Kidney (tissue), 14 donors: Measurements from ENCODE around the gene OR10G7. TPM values are rescaled to one million over a fixed set of nuclear protein-coding genes. Genes with fewer than 3 reads are reported as not detected.
"Not testable (repeated sequence)": the region's sequence is repeated elsewhere in the genome, so short reads cannot be mapped to it uniquely, and the experiment has no call there.

Source experiments
- DNase-seq, 5 donors: peaks; one replicate each; pipeline ENCODE4 v3.0.0-alpha.2; 2013 to 2020
- FAIRE-seq: peaks from 2 replicates; lab custom pipeline; 2012; peaks lifted over from hg19 to GRCh38; lab: Jason Lieb, UNC
- H3K27ac ChIP-seq, 2 donors: one replicate each; pipeline ENCODE4 v1.7.0; 2013; ENCODE audit warnings: low read depth in 2 of 2, low read length in 2 of 2, inconsistent platforms in 1 of 2
- H3K27me3 ChIP-seq: one replicate; pipeline ENCODE4 v1.7.1; 2013; ENCODE audit warnings: low read length, inconsistent platforms; ENCODE audit not compliant: control insufficient read depth, insufficient read depth
- H3K36me3 ChIP-seq, 3 donors: one replicate each; pipeline versions ENCODE4 v1.7.0 to v1.7.1; 2013; ENCODE audit warnings: low read length in 3 of 3, control low read depth in 1 of 3, inconsistent platforms in 1 of 3; ENCODE audit not compliant: insufficient read depth in 3 of 3, control insufficient read depth in 2 of 3
- H3K4me1 ChIP-seq, 3 donors: one replicate each; pipeline versions ENCODE4 v1.7.0 to v1.7.1; 2013; ENCODE audit warnings: low read length in 3 of 3, inconsistent platforms in 1 of 3, low read depth in 1 of 3; ENCODE audit not compliant: control insufficient read depth in 2 of 3, insufficient read depth in 2 of 3
- H3K4me3 ChIP-seq, 3 donors: one replicate each; pipeline versions ENCODE4 v1.7.0 to v1.8.1; 2013; ENCODE audit warnings: low read length in 3 of 3, control low read depth in 1 of 3, inconsistent platforms in 1 of 3
- H3K9ac ChIP-seq, 3 donors: one replicate each; pipeline versions ENCODE4 v1.7.0 to v1.7.1; 2013; ENCODE audit warnings: low read length in 3 of 3, control low read depth in 1 of 3, inconsistent platforms in 1 of 3
- H3K9me3 ChIP-seq, 3 donors: one replicate each; pipeline versions ENCODE4 v1.7.0 to v1.7.1; 2013; ENCODE audit warnings: low read length in 3 of 3, control low read depth in 1 of 3, inconsistent platforms in 1 of 3; ENCODE audit not compliant: control insufficient read depth in 2 of 3, insufficient read depth in 1 of 3
- intact Hi-C: fragments of 100-400 bp; cut with DNase I; formaldehyde crosslinking; loops from one replicate; pipeline ENCODE4 v1.11.1; 2022
- polyA plus RNA-seq: library from polyadenylated mRNA; stranded (reverse); fragments of 350-450 nt; fragmentation: Illumina TruSeq; extraction: RNeasy Lipid Tissue Mini Kit (QIAGEN cat#74804); gene quantifications from one replicate; pipeline ENCODE4 v1.2.3, GENCODE V29; 2014; ENCODE audit warnings: low read depth, low replicate concordance; ENCODE audit not compliant: insufficient read depth
- total RNA-seq: library from RNA; stranded (reverse); fragmentation: NEBNext Ultra II Directional; extraction: Animal tissue kit (Norgen Biotek cat#: 25700); gene quantifications from one replicate; pipeline ENCODE4 v1.2.1, GENCODE V29; 2021
- TF ChIP-seq, protein P1 (sequence below): IDR thresholded peaks from 3 replicates; pipeline ENCODE4 v1.5.1; 2012; ENCODE audit warnings: mild to moderate bottlenecking, moderate library complexity, borderline replicate concordance; ENCODE audit not compliant: insufficient read depth; ENCODE audit errors: extremely low read depth
- donor health status: control.
- donor health status: control.
- donor health status: control.
- donor health status: control.
- donor health status: control.
- donor health status: DM: yes; HTN: yes; CAD: no.
- donor health status: Normal renal cell carcinoma (clear cell type).

Gene OR10G7
- total and polyA plus RNA-seq, 2 donors from 2014 or later, result not detected

- TF ChIP-seq, protein P1, sequence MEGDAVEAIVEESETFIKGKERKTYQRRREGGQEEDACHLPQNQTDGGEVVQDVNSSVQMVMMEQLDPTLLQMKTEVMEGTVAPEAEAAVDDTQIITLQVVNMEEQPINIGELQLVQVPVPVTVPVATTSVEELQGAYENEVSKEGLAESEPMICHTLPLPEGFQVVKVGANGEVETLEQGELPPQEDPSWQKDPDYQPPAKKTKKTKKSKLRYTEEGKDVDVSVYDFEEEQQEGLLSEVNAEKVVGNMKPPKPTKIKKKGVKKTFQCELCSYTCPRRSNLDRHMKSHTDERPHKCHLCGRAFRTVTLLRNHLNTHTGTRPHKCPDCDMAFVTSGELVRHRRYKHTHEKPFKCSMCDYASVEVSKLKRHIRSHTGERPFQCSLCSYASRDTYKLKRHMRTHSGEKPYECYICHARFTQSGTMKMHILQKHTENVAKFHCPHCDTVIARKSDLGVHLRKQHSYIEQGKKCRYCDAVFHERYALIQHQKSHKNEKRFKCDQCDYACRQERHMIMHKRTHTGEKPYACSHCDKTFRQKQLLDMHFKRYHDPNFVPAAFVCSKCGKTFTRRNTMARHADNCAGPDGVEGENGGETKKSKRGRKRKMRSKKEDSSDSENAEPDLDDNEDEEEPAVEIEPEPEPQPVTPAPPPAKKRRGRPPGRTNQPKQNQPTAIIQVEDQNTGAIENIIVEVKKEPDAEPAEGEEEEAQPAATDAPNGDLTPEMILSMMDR, result no peak
- no peak within 1 kb of the TSS for H3K9ac ChIP-seq
- no peak within 1 kb of the TSS for H3K27ac ChIP-seq
- DNase-seq, result no peak
- H3K4me3 ChIP-seq, result no peak within 1 kb of the TSS
- no peak for FAIRE-seq
- H3K4me1 ChIP-seq, result no peaks in the 10 kb centered on the region
- H3K9me3 ChIP-seq, result no peaks in the 10 kb centered on the region
- H3K27me3 ChIP-seq, result no peaks in the 10 kb centered on the region
- intact Hi-C loops, result no loop called here
- H3K36me3 ChIP-seq, result no peaks in the 10 kb centered on the region
Observed at GRCh38 chr11:124026498-124026897, 14.6 kb downstream of the OR10G7 start, which contains the start of gene OR10G8. Gene OR10G8, plus strand, starts transcription at chr11:124026798. Its CDS starts 2,825 bp downstream, at chr11:124029623.

- H3K27ac ChIP-seq, H3K4me3 ChIP-seq, H3K9ac ChIP-seq, intact Hi-C loops, H3K36me3 ChIP-seq, H3K27me3 ChIP-seq, H3K9me3 ChIP-seq, FAIRE-seq, DNase-seq, H3K4me1 ChIP-seq: not testable (repeated sequence)
Observed at GRCh38 chr11:124015837-124016236, 25.3 kb downstream of the OR10G7 start.

DNA sequence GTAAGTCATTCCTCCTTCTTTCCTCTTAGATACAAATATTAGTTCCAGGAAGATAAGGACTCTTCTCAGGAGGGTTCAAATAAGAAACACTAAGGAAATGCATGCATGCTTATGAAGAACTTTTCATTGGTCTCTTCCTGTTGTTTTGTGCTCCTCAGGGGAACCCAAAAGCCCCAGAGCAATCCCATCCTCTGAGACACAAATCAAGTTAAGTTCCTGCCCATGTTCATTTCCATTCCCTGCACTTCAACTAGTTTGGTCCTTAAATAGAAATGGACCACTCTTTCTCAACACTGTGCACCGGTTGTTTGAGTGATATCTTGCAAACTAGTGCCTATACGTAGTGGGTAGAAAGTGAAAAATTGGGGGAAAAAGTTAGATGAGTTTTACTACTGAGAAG lies 28.4 kb downstream of the OR10G7 start, which contains the start of gene OR10G4:
Gene OR10G4 (plus strand): TSS at position 301 of the 400 bp plus-strand sequence. CDS start 2,578 bp downstream, outside the sequence.
- Histone ChIP-seq H3K27ac (no peak within 1 kb of the TSS), H3K27me3 (no peaks in the 10 kb centered on the region), H3K9me3 (no peaks in the 10 kb centered on the region), H3K4me3 (no peak within 1 kb of the TSS), H3K36me3 (no peaks in the 10 kb centered on the region), H3K9ac (no peak within 1 kb of the TSS), H3K4me1 (no peaks in the 10 kb centered on the region)
- intact Hi-C loops, result no loop called here
- DNase-seq (no peak), FAIRE-seq (no peak)
- TF ChIP-seq, protein P1, result no peak

- H3K27ac ChIP-seq, result no peak within 1 kb of the TSS
- no peaks in the 10 kb centered on the region for H3K9me3 ChIP-seq
- H3K9ac ChIP-seq, result no peak within 1 kb of the TSS
- no peak within 1 kb of the TSS for H3K4me3 ChIP-seq
- TF ChIP-seq, protein P1, result no peak
- no peaks in the 10 kb centered on the region for H3K4me1 ChIP-seq
- H3K27me3 ChIP-seq, result no peaks in the 10 kb centered on the region
- FAIRE-seq (no peak), DNase-seq (no peak)
- H3K36me3 ChIP-seq, result no peaks in the 10 kb centered on the region
- intact Hi-C loops, result no loop called here
Observed at GRCh38 chr11:123995119-123995518, 46.0 kb downstream of the OR10G7 start, which contains the start of gene OR10G6. Gene OR10G6, minus strand, starts transcription at chr11:123995161. Its CDS starts 0 bp downstream, at chr11:123995161.

Other genes starting within 250 kb of the OR10G7 start
- gene OR6M1, start 235.0 kb downstream of the OR10G7 start, total RNA-seq, result not detected
- gene OR6M1, start 235.0 kb downstream of the OR10G7 start, polyA plus RNA-seq, result not detected
- not detected for gene TMEM225, start 155.7 kb downstream of the OR10G7 start, total RNA-seq
- not detected for gene TMEM225, start 155.7 kb downstream of the OR10G7 start, polyA plus RNA-seq
- gene OR8D4, start 139.2 kb downstream of the OR10G7 start, total RNA-seq, result not detected
- gene OR8D4, start 139.2 kb downstream of the OR10G7 start, polyA plus RNA-seq, result not detected
- gene OR4D5, start 101.7 kb downstream of the OR10G7 start, total RNA-seq, result not detected
- gene OR4D5, start 101.7 kb downstream of the OR10G7 start, polyA plus RNA-seq, result not detected
- not detected for gene OR6T1, start 97.5 kb downstream of the OR10G7 start, total RNA-seq
- not detected for gene OR6T1, start 97.5 kb downstream of the OR10G7 start, polyA plus RNA-seq
- gene OR10S1, start 63.5 kb downstream of the OR10G7 start, total RNA-seq, result not detected
- gene OR10S1, start 63.5 kb downstream of the OR10G7 start, polyA plus RNA-seq, result not detected
- not detected for gene OR10G6, start 46.2 kb downstream of the OR10G7 start, total RNA-seq
- gene OR10G6, start 46.2 kb downstream of the OR10G7 start, polyA plus RNA-seq, result not detected
- not detected for gene OR10G4, start 28.3 kb downstream of the OR10G7 start, total RNA-seq
- gene OR10G4, start 28.3 kb downstream of the OR10G7 start, polyA plus RNA-seq, result not detected
- gene OR10G9, start 18.3 kb downstream of the OR10G7 start, total RNA-seq, result not detected
- not detected for gene OR10G9, start 18.3 kb downstream of the OR10G7 start, polyA plus RNA-seq
- not detected for gene OR10G8, start 14.5 kb downstream of the OR10G7 start, total RNA-seq
- gene OR10G8, start 14.5 kb downstream of the OR10G7 start, polyA plus RNA-seq, result not detected
- 57.2 TPM for gene VWA5A, start 74.1 kb upstream of the OR10G7 start, total RNA-seq
- 25.0 TPM for gene VWA5A, start 74.1 kb upstream of the OR10G7 start, polyA plus RNA-seq
- gene OR10D3, start 142.0 kb upstream of the OR10G7 start, total RNA-seq, result not detected
- gene OR10D3, start 142.0 kb upstream of the OR10G7 start, polyA plus RNA-seq, result not detected
- gene OR8G1, start 199.8 kb upstream of the OR10G7 start, total RNA-seq, result not detected
- not detected for gene OR8G1, start 199.8 kb upstream of the OR10G7 start, polyA plus RNA-seq
- gene OR8G5, start 215.1 kb upstream of the OR10G7 start, total RNA-seq, result not detected
- not detected for gene OR8G5, start 215.1 kb upstream of the OR10G7 start, polyA plus RNA-seq